GM12878 (cell line): ENCODE data around the gene FARS2. TPM values are rescaled to one million over a fixed set of nuclear protein-coding genes. Genes with fewer than 3 reads are reported as not detected.

Source experiments
- ATAC-seq: fragments of 200-7000 bp; cut with Tn5 transposase; 3 replicates; pipeline ENCODE4 v1.9.1; 2020; ENCODE audit warnings: mild to moderate bottlenecking, moderate library complexity
- BruUV-seq: library from RNA; stranded (reverse); fragments of 400-500 nt; replicated peaks from 2 replicates; lab custom pipeline; 2021; lab: Mats Ljungman, UMichigan
- CTCF ChIA-PET: fragments of 300-600 bp; sonication (Branson Sonifier 250); formaldehyde crosslinking; extraction: SDS; loops from one replicate; lab custom pipeline; 2021; ENCODE audit warnings: inconsistent platforms; lab: Yijun Ruan, JAX
- POLR2A ChIA-PET: fragments of 350-600 bp; formaldehyde crosslinking; extraction: SDS; loops from one replicate; lab custom pipeline; 2021; ENCODE audit warnings: inconsistent platforms; lab: Charles Lee
- RAD21 ChIA-PET: fragments of 300-600 bp; sonication (Branson Sonifier 250); formaldehyde crosslinking; loops from one replicate; lab custom pipeline; 2023; ENCODE audit warnings: antibody characterized with exemption; ENCODE audit not compliant: unreplicated experiment; lab: Charles Lee
- SMC1A ChIA-PET: fragments of 300-600 bp; sonication (Branson Sonifier 250); formaldehyde crosslinking; loops from one replicate; lab custom pipeline; 2023; ENCODE audit not compliant: unreplicated experiment, uncharacterized antibody; lab: Charles Lee
- DNase-seq: peaks from one replicate; pipeline ENCODE4 v3.0.0-alpha.2; 2011; ENCODE audit warnings: low read depth, low spot score
- FAIRE-seq: peaks from 3 replicates; lab custom pipeline; 2011; peaks lifted over from hg19 to GRCh38; lab: Jason Lieb, UNC
- H2AFZ ChIP-seq: 2 replicates; pipeline ENCODE4 v1.6.0; 2011; ENCODE audit warnings: low read depth, low read length, control low read depth; ENCODE audit not compliant: control insufficient read depth
- H3K27ac ChIP-seq: 2 replicates; pipeline ENCODE4 v1.5.1; 2011; ENCODE audit warnings: control low read depth; ENCODE audit not compliant: control insufficient read depth, insufficient read depth
- H3K27me3 ChIP-seq, 2 experiments: replicated peaks in 1 of 2; 2 replicates each; pipeline versions ENCODE4 v1.6.0 to v1.6.1; 2011; ENCODE audit warnings: low read length in 1 of 2; ENCODE audit not compliant: control insufficient read depth in 2 of 2, insufficient read depth in 2 of 2
- H3K36me3 ChIP-seq, 2 experiments: 2 replicates each; pipeline ENCODE4 v1.5.1; 2011; ENCODE audit warnings: low read length in 1 of 2; ENCODE audit not compliant: control insufficient read depth in 2 of 2, insufficient read depth in 2 of 2
- H3K4me1 ChIP-seq: 2 replicates; pipeline ENCODE4 v1.6.1; 2011; ENCODE audit warnings: mild to moderate bottlenecking, low read length, moderate library complexity, mixed read lengths; ENCODE audit not compliant: control insufficient read depth, insufficient read depth
- H3K4me2 ChIP-seq: 2 replicates; pipeline ENCODE4 v1.6.0; 2011; ENCODE audit warnings: control low read depth; ENCODE audit not compliant: control insufficient read depth, insufficient read depth
- H3K4me3 ChIP-seq: fragments of 200-600 bp; sonication (generic); 2 replicates; pipeline ENCODE4 v1.5.1; 2016
- H3K79me2 ChIP-seq: 2 replicates; pipeline ENCODE4 v1.6.0; 2011; ENCODE audit warnings: low read length; ENCODE audit not compliant: control insufficient read depth, insufficient read depth
- H3K9ac ChIP-seq: 2 replicates; pipeline ENCODE4 v1.8.0; 2011; ENCODE audit warnings: low read length, control low read depth, mixed read lengths; ENCODE audit not compliant: control insufficient read depth, insufficient read depth
- H3K9me3 ChIP-seq: replicated peaks from 3 replicates; pipeline ENCODE4 v1.5.1; 2011; ENCODE audit warnings: mild to moderate bottlenecking, low read length; ENCODE audit not compliant: control insufficient read depth, insufficient read depth
- H4K20me1 ChIP-seq: 2 replicates; pipeline ENCODE4 v1.6.0; 2011; ENCODE audit not compliant: control insufficient read depth, insufficient read depth
- BACH1 ChIP-seq: fragments of 450-650 bp; IDR thresholded peaks from 2 replicates; pipeline ENCODE4 v1.6.1; 2017; ENCODE audit warnings: mild to moderate bottlenecking, borderline replicate concordance
- CBX3 ChIP-seq: fragments of 200-600 bp; sonication (generic); IDR thresholded peaks from 2 replicates; pipeline ENCODE4 v1.6.1; 2016; ENCODE audit warnings: low read depth, borderline replicate concordance
- ESRRA ChIP-seq: IDR thresholded peaks from 2 replicates; pipeline ENCODE4 v1.6.1; 2012; ENCODE audit warnings: mild to moderate bottlenecking, low read length, improper control_type of control experiment
- IRF3 ChIP-seq: fragments of 450-650 bp; IDR thresholded peaks from 2 replicates; pipeline ENCODE4 v1.6.1; 2014; ENCODE audit warnings: mild to moderate bottlenecking
- JUNB ChIP-seq: IDR thresholded peaks from 2 replicates; pipeline ENCODE4 v1.6.1; 2016; ENCODE audit warnings: antibody characterized with exemption, mild to moderate bottlenecking
- JUND ChIP-seq: IDR thresholded peaks from 2 replicates; pipeline ENCODE4 v1.6.1; 2012; ENCODE audit warnings: low read depth, mild to moderate bottlenecking, low read length, improper control_type of control experiment, moderate library complexity
- NFXL1 ChIP-seq: fragments of 450-650 bp; IDR thresholded peaks from 2 replicates; pipeline ENCODE4 v1.6.1; 2017; ENCODE audit warnings: antibody characterized with exemption, mild to moderate bottlenecking, borderline replicate concordance
- NR2C1 ChIP-seq: fragments of 450-650 bp; IDR thresholded peaks from 2 replicates; pipeline ENCODE4 v1.6.1; 2017; ENCODE audit warnings: antibody characterized with exemption, mild to moderate bottlenecking, moderate library complexity
- RCOR1 ChIP-seq: conservative IDR thresholded peaks from 2 replicates; pipeline ENCODE4 v1.6.1; 2012; ENCODE audit warnings: low read depth, low read length, improper control_type of control experiment
- RFX5 ChIP-seq: IDR thresholded peaks from 2 replicates; pipeline ENCODE4 v1.6.1; 2011; ENCODE audit warnings: low read depth, low read length, improper control_type of control experiment
- ZBTB4 ChIP-seq: fragments of 450-650 bp; formaldehyde crosslinking; IDR thresholded peaks from 2 replicates; pipeline ENCODE4 v1.4.0; 2022; ENCODE audit warnings: mild to moderate bottlenecking, moderate library complexity
- ZNF217 ChIP-seq: fragments of 450-650 bp; IDR thresholded peaks from 2 replicates; pipeline ENCODE4 v1.6.1; 2017; ENCODE audit warnings: antibody characterized with exemption, mild to moderate bottlenecking
- WGBS: methylation state at CpG from one replicate; pipeline ENCODE4 v1.1.6; 2016; ENCODE audit warnings: low lambda C conversion rate; ENCODE audit not compliant: insufficient replicate concordance, insufficient coverage; ENCODE audit errors: missing lambda C conversion rate; 5-methylcytosine and 5-hydroxymethylcytosine counted together
- in situ Hi-C: fragments of 300-500 bp; cut with MboI; formaldehyde crosslinking; loops from 9 replicates; pipeline ENCODE4 v1.14.3; 2018; ENCODE audit warnings: mixed read lengths
- intact Hi-C: fragments of 100-400 bp; cut with micrococcal nuclease; formaldehyde crosslinking; loops from one replicate; pipeline ENCODE4 v1.14.2; 2022; ENCODE audit not compliant: unreplicated experiment
- polyA plus RNA-seq, 11 experiments: library from polyadenylated mRNA; depleted of rRNA in 4 of 11; unstranded in 6 of 11; stranded (reverse) in 5 of 11; fragments of >200 nt; fragmentation: Nextera tagmentation in 4 of 11; fragmentation: Illumina TruSeq in 1 of 11; extraction: Ambion mirVana in 4 of 11; extraction: Trizol in 1 of 11; gene quantifications; 1 replicate in 1 of 11; 2 replicates in 10 of 11; pipeline versions ENCODE4 v1.2.1 to v1.2.3, GENCODE V29; 2011 to 2016; ENCODE audit warnings: inconsistent platforms in 2 of 11, missing spikeins in 2 of 11, low read depth in 1 of 11
- total RNA-seq, 4 experiments: library from RNA; depleted of rRNA in 3 of 4; stranded (reverse); fragments of >200 nt in 3 of 4; fragmentation: Illumina TruSeq in 1 of 4; extraction: Trizol in 1 of 4; gene quantifications; 2 replicates each; pipeline versions ENCODE4 v1.2.1 to v1.2.3, GENCODE V29; 2013 to 2021

Gene FARS2
- total and polyA plus RNA-seq, 10 of the 15 experiments (the other 5 are each of a cell fraction or from before 2014, with no cell fraction given) = 16.8 to 46.7 (median 25.6) TPM

- TF ChIP-seq JUND = no peak
- TF ChIP-seq ZBTB4 (CRISPR knock-in tag) = no peak
Observed at GRCh38 chr6:5307058-5307457, 45.7 kb downstream of the FARS2 start (continued).

- no peak overlapping the region for H3K4me2 ChIP-seq
- no peak overlapping the region for H3K9ac ChIP-seq
- WGBS = 86% methylated on average over 4 of the region's 4 CpGs
- H4K20me1 ChIP-seq = no peaks in the 10 kb centered on the region
- ATAC-seq = no peak
- H3K79me2 ChIP-seq = peaks cover 2% of the 10 kb centered on the region
- H3K4me1 ChIP-seq = peaks cover 8% of the 10 kb centered on the region
- SMC1A ChIA-PET = no interaction called here
- POLR2A ChIA-PET = interaction anchor here (0.6 kb wide), 1 partner anchor 1693 kb away, joined by 4 read pairs; no protein-coding TSS in a partner anchor
- DNase-seq = no peak
- CTCF ChIA-PET = interaction anchor here (6.7 kb wide), 1 partner anchor 164 kb away, joined by 198 read pairs; no protein-coding TSS in a partner anchor
- BruUV-seq = no TSS peak
- intact Hi-C loops = no loop called here
- H3K27me3 ChIP-seq = no peaks in the 10 kb centered on the region
- H3K27ac ChIP-seq = no peak overlapping the region
- no peaks in the 10 kb centered on the region; the same call in 2 of the 3 replicates for H3K9me3 ChIP-seq
- H3K4me3 ChIP-seq = no peak overlapping the region
- FAIRE-seq = no peak
- H2AFZ ChIP-seq = no peak overlapping the region
- in situ Hi-C loops = loop anchor here (5.0 kb wide), 1 partner anchor 166 kb away; no protein-coding TSS in a partner anchor
- TF ChIP-seq IRF3 = no peak
- TF ChIP-seq BACH1 = no peak
- no peak for TF ChIP-seq ESRRA
- no peak for TF ChIP-seq NR2C1
- TF ChIP-seq RCOR1 = no peak
- no peak for TF ChIP-seq ZNF217
- no peak for TF ChIP-seq NFXL1
- TF ChIP-seq RFX5 = no peak
- no peak for TF ChIP-seq JUNB
- no peak for TF ChIP-seq CBX3
- RAD21 ChIA-PET = no interaction called here
- peaks cover 0 to 4% of the 10 kb centered on the region in 2 experiments; a peak in 1 of 4 replicates for H3K36me3 ChIP-seq
Observed at GRCh38 chr6:5308066-5308465, 46.8 kb downstream of the FARS2 start.
